Measurements from ENCODE around the gene SERGEF.

The SERGEF gene

GRCh38 chr11:17921659-17922415 is 91.0 kb downstream of the SERGEF start:
- TF ChIP-seq SPI1 (IDR thresholded peaks at IDR 0.05; ENCODE audit: borderline replicate concordance, low read depth) (no peak), GABPA (IDR thresholded peaks at IDR 0.05; ENCODE audit: low read depth) (no peak), POLR2AphosphoS5 (IDR thresholded peaks at IDR 0.05; ENCODE audit: low read depth) (no peak), CTCF (IDR thresholded peaks at IDR 0.05; ENCODE audit: insufficient read depth, low read length) (no peak)
- TF ChIP-seq, protein P1, sequence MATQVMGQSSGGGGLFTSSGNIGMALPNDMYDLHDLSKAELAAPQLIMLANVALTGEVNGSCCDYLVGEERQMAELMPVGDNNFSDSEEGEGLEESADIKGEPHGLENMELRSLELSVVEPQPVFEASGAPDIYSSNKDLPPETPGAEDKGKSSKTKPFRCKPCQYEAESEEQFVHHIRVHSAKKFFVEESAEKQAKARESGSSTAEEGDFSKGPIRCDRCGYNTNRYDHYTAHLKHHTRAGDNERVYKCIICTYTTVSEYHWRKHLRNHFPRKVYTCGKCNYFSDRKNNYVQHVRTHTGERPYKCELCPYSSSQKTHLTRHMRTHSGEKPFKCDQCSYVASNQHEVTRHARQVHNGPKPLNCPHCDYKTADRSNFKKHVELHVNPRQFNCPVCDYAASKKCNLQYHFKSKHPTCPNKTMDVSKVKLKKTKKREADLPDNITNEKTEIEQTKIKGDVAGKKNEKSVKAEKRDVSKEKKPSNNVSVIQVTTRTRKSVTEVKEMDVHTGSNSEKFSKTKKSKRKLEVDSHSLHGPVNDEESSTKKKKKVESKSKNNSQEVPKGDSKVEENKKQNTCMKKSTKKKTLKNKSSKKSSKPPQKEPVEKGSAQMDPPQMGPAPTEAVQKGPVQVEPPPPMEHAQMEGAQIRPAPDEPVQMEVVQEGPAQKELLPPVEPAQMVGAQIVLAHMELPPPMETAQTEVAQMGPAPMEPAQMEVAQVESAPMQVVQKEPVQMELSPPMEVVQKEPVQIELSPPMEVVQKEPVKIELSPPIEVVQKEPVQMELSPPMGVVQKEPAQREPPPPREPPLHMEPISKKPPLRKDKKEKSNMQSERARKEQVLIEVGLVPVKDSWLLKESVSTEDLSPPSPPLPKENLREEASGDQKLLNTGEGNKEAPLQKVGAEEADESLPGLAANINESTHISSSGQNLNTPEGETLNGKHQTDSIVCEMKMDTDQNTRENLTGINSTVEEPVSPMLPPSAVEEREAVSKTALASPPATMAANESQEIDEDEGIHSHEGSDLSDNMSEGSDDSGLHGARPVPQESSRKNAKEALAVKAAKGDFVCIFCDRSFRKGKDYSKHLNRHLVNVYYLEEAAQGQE (IDR thresholded peaks at IDR 0.05; ENCODE audit: insufficient replicate concordance, low read depth), result no peak
- no peak overlapping the region for H3K27ac ChIP-seq (replicated peaks)
- no peaks in the 10 kb centered on the region for H3K27me3 ChIP-seq (ENCODE audit: insufficient read depth, poor library complexity, severe bottlenecking)
- no peak overlapping the region for H3K4me3 ChIP-seq (replicated peaks; ENCODE audit: insufficient read depth, low read length)
- DNase-seq (ENCODE audit: low read depth in 1 of 2, low spot score in 1 of 2), result peak in 1 of 2 experiments; percentile 24

DNA sequence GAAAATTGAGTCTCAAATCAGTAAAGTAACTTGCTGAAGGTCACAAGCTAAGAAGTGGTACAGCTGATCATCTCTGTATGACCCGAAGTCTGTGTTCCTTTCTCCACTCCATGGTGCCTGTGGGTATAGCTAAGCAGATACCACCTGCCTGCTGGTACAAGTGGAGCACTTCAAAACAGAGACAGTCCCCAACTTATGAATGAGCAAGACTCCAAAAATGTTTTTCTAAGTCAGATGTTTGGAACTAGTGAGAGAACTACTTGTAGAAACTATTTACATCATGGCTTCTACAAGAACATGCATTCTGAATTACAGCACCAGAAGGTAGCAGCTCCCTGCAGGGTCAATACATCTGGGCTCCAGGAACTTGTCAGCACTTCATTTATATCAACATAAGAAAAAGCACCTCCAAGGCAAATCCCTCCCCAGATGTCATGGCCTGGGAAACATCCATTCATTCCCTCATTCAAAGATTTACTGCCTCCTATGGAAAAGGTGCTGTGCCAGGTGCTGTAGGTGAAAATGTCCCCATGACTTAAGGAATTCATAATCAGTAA is 94.7 kb downstream of the SERGEF start:
- no peak for TF ChIP-seq POLR2AphosphoS5 (IDR thresholded peaks at IDR 0.05; ENCODE audit: low read depth)
- no peak for TF ChIP-seq GABPA (IDR thresholded peaks at IDR 0.05; ENCODE audit: low read depth)
- TF ChIP-seq, protein P1 (IDR thresholded peaks at IDR 0.05; ENCODE audit: insufficient replicate concordance, low read depth), result no peak
- TF ChIP-seq CTCF (IDR thresholded peaks at IDR 0.05; ENCODE audit: insufficient read depth, low read length), result no peak
- no peak for TF ChIP-seq SPI1 (IDR thresholded peaks at IDR 0.05; ENCODE audit: borderline replicate concordance, low read depth)
- Histone ChIP-seq H3K4me3 (replicated peaks; ENCODE audit: insufficient read depth, low read length) (no peak overlapping the region), H3K27ac (replicated peaks) (no peak overlapping the region), H3K27me3 (ENCODE audit: insufficient read depth, poor library complexity, severe bottlenecking) (no peaks in the 10 kb centered on the region)
- DNase-seq (ENCODE audit: low read depth in 1 of 2, low spot score in 1 of 2), result no peak

GRCh38 chr11:17917556-17917955 is 95.3 kb downstream of the SERGEF start:
- H3K27me3 ChIP-seq (ENCODE audit: insufficient read depth, poor library complexity, severe bottlenecking), result no peaks in the 10 kb centered on the region
- TF ChIP-seq GABPA (IDR thresholded peaks at IDR 0.05; ENCODE audit: low read depth), result no peak
- TF ChIP-seq POLR2AphosphoS5 (IDR thresholded peaks at IDR 0.05; ENCODE audit: low read depth), result no peak
- TF ChIP-seq CTCF (IDR thresholded peaks at IDR 0.05; ENCODE audit: insufficient read depth, low read length), result no peak
- no peak for TF ChIP-seq SPI1 (IDR thresholded peaks at IDR 0.05; ENCODE audit: borderline replicate concordance, low read depth)
- TF ChIP-seq, protein P1 (IDR thresholded peaks at IDR 0.05; ENCODE audit: insufficient replicate concordance, low read depth), result no peak
- no peak overlapping the region for H3K4me3 ChIP-seq (replicated peaks; ENCODE audit: insufficient read depth, low read length)
- no peak for DNase-seq (ENCODE audit: low read depth in 1 of 2, low spot score in 1 of 2)
- H3K27ac ChIP-seq (replicated peaks), result no peak overlapping the region

All from HL-60 (cell line).